ENCODE measurements around the gene CHST11.

Gene CHST11

GRCh38 chr12:104546575-104546974, 89.8 kb downstream of the CHST11 start:
- no peak for DNase-seq (ENCODE audit: low read depth)
- TF ChIP-seq CTCF (conservative IDR thresholded peaks at IDR 0.05; ENCODE audit: low read length) = no peak
- no peak overlapping the region for H3K4me3 ChIP-seq (ENCODE audit: low read length)

GRCh38 chr12:104547235-104547634, 90.5 kb downstream of the CHST11 start:
- no peak for TF ChIP-seq CTCF (conservative IDR thresholded peaks at IDR 0.05; ENCODE audit: low read length)
- DNase-seq (ENCODE audit: low read depth) = no peak

GRCh38 chr12:104549815-104550480, 93.2 kb downstream of the CHST11 start:
- DNase-seq (ENCODE audit: low read depth) = peak; percentile 26
- TF ChIP-seq CTCF (conservative IDR thresholded peaks at IDR 0.05; ENCODE audit: low read length) = no peak
- H3K4me3 ChIP-seq (ENCODE audit: low read length) = no peak overlapping the region

More at GRCh38 chr12:104547235-104547634, 90.5 kb downstream of the CHST11 start:
- no peak overlapping the region for H3K4me3 ChIP-seq (ENCODE audit: low read length)

- no peak for TF ChIP-seq CTCF (conservative IDR thresholded peaks at IDR 0.05; ENCODE audit: low read length)
- H3K4me3 ChIP-seq (ENCODE audit: low read length) = no peak overlapping the region
- DNase-seq (ENCODE audit: low read depth) = no peak
These were observed 94.7 kb downstream of the CHST11 start for GRCh38 chr12:104551313-104551931.

- TF ChIP-seq CTCF (conservative IDR thresholded peaks at IDR 0.05; ENCODE audit: low read length) = no peak
- no peak for DNase-seq (ENCODE audit: low read depth)
These were observed 96.7 kb downstream of the CHST11 start for GRCh38 chr12:104553421-104553820.

GRCh38 chr12:104555648-104556047, 98.9 kb downstream of the CHST11 start:
- DNase-seq (ENCODE audit: low read depth) = no peak
- TF ChIP-seq CTCF (conservative IDR thresholded peaks at IDR 0.05; ENCODE audit: low read length) = no peak
- H3K4me3 ChIP-seq (ENCODE audit: low read length) = no peak overlapping the region

More at GRCh38 chr12:104553421-104553820, 96.7 kb downstream of the CHST11 start:
- H3K4me3 ChIP-seq (ENCODE audit: low read length) = no peak overlapping the region

Data from AG10803 (cell line).